Right ventricle myocardium inferior (tissue), 1 donor: ENCODE measurements around the gene ADH4. TPM values are rescaled to one million over a fixed set of nuclear protein-coding genes. Genes with fewer than 3 reads are reported as not detected.
"Not testable (repeated sequence)": the region's sequence is repeated elsewhere in the genome, so short reads cannot be mapped to it uniquely, and the experiment has no call there.

ENCODE experiments used
- ATAC-seq: fragments of 200-7000 bp; cut with Tn5 transposase; one replicate; pipeline ENCODE4 v1.9.1; 2020; ENCODE audit warnings: mild to moderate bottlenecking, moderate library complexity
- DNase-seq: peaks from one replicate; pipeline ENCODE4 v3.0.0; 2021; ENCODE audit errors: missing footprints
- intact Hi-C: fragments of 100-400 bp; cut with DNase I; formaldehyde crosslinking; loops from one replicate; pipeline ENCODE4 v1.11.0; 2022
- total RNA-seq: library from RNA; stranded (reverse); fragmentation: NEBNext Ultra II Directional; extraction: Animal tissue kit (Norgen Biotek cat#: 25700); gene quantifications from one replicate; pipeline ENCODE4 v1.2.1, GENCODE V29; 2021
- donor health status: DM: no; HTN: yes; CAD: no; lungs with severe emphysema.

Gene ADH4
- total RNA-seq, 1 donor from 2014 or later = not detected

GRCh38 chr4:99144587-99144986 is 490 bp upstream of the ADH4 start:
- no peak for DNase-seq
- no peak for ATAC-seq
- intact Hi-C loops = no loop called here

- ATAC-seq = no peak
- intact Hi-C loops = no loop called here
- no peak for DNase-seq
Observed at GRCh38 chr4:99136329-99136728, 7.8 kb downstream of the ADH4 start.

- ATAC-seq (no peak), DNase-seq (no peak)
- intact Hi-C loops = no loop called here
Observed at GRCh38 chr4:99135541-99136162, 8.4 kb downstream of the ADH4 start.

- no peak for DNase-seq
- intact Hi-C loops = no loop called here
Observed at GRCh38 chr4:99134586-99134985, 9.5 kb downstream of the ADH4 start.

GRCh38 chr4:99131378-99131777 is 12.7 kb downstream of the ADH4 start:
- no peak for DNase-seq
- intact Hi-C loops = no loop called here
- ATAC-seq = no peak

More at GRCh38 chr4:99134586-99134985, 9.5 kb downstream of the ADH4 start:
- ATAC-seq = no peak

- ATAC-seq (no peak), DNase-seq (no peak)
- intact Hi-C loops = no loop called here
Observed at GRCh38 chr4:99126376-99126775, 17.7 kb downstream of the ADH4 start.

- intact Hi-C loops = loop anchor here (5.0 kb wide), 1 partner anchor 341 kb away; no protein-coding TSS in a partner anchor
- ATAC-seq (no peak), DNase-seq (no peak)
Observed at GRCh38 chr4:99121008-99121407, 23.1 kb downstream of the ADH4 start.

GRCh38 chr4:99120501-99120900 is 23.6 kb downstream of the ADH4 start:
- no peak for ATAC-seq
- intact Hi-C loops = loop anchor here (5.0 kb wide), 1 partner anchor 342 kb away; no protein-coding TSS in a partner anchor
- no peak for DNase-seq

- ATAC-seq (no peak), DNase-seq (no peak)
- intact Hi-C loops = loop anchor here (1.0 kb wide), 1 partner anchor 287 kb away; no protein-coding TSS in a partner anchor
Observed at GRCh38 chr4:99117876-99118693, 26.0 kb downstream of the ADH4 start.

GRCh38 chr4:99117122-99117841 is 26.8 kb downstream of the ADH4 start:
- ATAC-seq, intact Hi-C loops, DNase-seq: not testable (repeated sequence)

- intact Hi-C loops, ATAC-seq, DNase-seq: not testable (repeated sequence)
Observed at GRCh38 chr4:99109286-99109685, 34.8 kb downstream of the ADH4 start.

GRCh38 chr4:99104153-99104552 is 39.9 kb downstream of the ADH4 start:
- ATAC-seq = no peak
- DNase-seq = no peak
- intact Hi-C loops = no loop called here

- no peak for DNase-seq
- intact Hi-C loops = no loop called here
- no peak for ATAC-seq
Observed at GRCh38 chr4:99103166-99103565, 40.9 kb downstream of the ADH4 start.

- intact Hi-C loops = no loop called here
- DNase-seq (no peak), ATAC-seq (no peak)
Observed at GRCh38 chr4:99102634-99103033, 41.5 kb downstream of the ADH4 start.

GRCh38 chr4:99100876-99101275 is 43.2 kb downstream of the ADH4 start:
- ATAC-seq = no peak
- intact Hi-C loops = no loop called here
- no peak for DNase-seq

- DNase-seq, intact Hi-C loops, ATAC-seq: not testable (repeated sequence)
Observed at GRCh38 chr4:99099814-99100213, 44.3 kb downstream of the ADH4 start.

GRCh38 chr4:99099311-99099710 is 44.8 kb downstream of the ADH4 start:
- intact Hi-C loops = no loop called here
- no peak for ATAC-seq
- DNase-seq = no peak

GRCh38 chr4:99091841-99092240 is 52.3 kb downstream of the ADH4 start:
- DNase-seq, ATAC-seq, intact Hi-C loops: not testable (repeated sequence)

GRCh38 chr4:99091216-99091575 is 52.9 kb downstream of the ADH4 start:
- DNase-seq (no peak), ATAC-seq (no peak)
- intact Hi-C loops = no loop called here
